Measurements from ENCODE around the gene WFIKKN1. TPM values are rescaled to one million over a fixed set of nuclear protein-coding genes. Genes with fewer than 3 reads are reported as not detected.

The WFIKKN1 gene
- total and polyA plus RNA-seq, 2 of the 4 experiments (the other 2 are of a cell fraction), result 0.10 TPM; not detected in 1

DNA sequence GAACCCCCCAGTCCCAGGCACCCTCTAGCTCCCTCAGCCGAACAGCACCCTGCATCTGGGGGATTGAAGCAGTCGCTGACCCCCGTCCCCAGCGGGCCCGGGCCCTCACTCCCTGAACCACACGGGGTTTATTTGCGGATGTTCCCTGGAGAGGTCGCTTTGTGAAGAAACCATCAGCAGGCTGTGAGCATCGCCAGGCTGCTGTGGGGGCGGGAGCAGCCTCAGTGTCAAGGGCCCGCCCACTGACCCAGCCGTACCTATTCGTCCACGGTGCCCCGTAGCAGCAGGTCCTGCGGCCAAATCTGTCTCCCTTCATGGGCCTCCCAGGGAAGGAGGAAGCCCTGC lies 47.3 kb upstream of the WFIKKN1 start:
- ATAC-seq (ENCODE audit: low read depth) (no peak), DNase-seq (no peak)
- Histone ChIP-seq H3K36me3 (ENCODE audit: control insufficient read depth, insufficient read depth, low read length) (peaks cover 7% of the 10 kb centered on the region; the same call in 1 of the 2 replicates), H3K56ac (ENCODE audit: extremely low read depth, insufficient read depth, low read length) (no peak overlapping the region), H4K91ac (ENCODE audit: insufficient read depth, low read depth, low read length) (no peak overlapping the region), H2BK20ac (ENCODE audit: low read depth, low read length) (no peak overlapping the region), H2AFZ (replicated peaks; ENCODE audit: low read length, poor library complexity) (peak overlapping the region; percentile 43), H3K23ac (ENCODE audit: low read depth, low read length) (no peak overlapping the region), H3K4me1 (ENCODE audit: control insufficient read depth, insufficient read depth, low read length) (peaks cover 11% of the 10 kb centered on the region), H3K14ac (replicated peaks; ENCODE audit: low read depth, low read length) (no peak overlapping the region), H2BK120ac (ENCODE audit: low read depth, low read length) (no peak overlapping the region), H3K4me3 (ENCODE audit: insufficient read depth, low read depth, low read length) (no peak overlapping the region), H3K9me3 (ENCODE audit: control insufficient read depth, insufficient read depth, low read length) (no peaks in the 10 kb centered on the region), H2AK5ac (ENCODE audit: low read depth, low read length) (no peak overlapping the region), H2BK5ac (ENCODE audit: low read depth, low read length, poor library complexity, severe bottlenecking) (no peak overlapping the region), H3K27ac (ENCODE audit: insufficient read depth, low read length) (no peak overlapping the region), H3K4ac (ENCODE audit: low read depth, low read length) (no peak overlapping the region), H3K9ac (ENCODE audit: low read depth, low read length) (no peak overlapping the region), H3K79me1 (ENCODE audit: low read depth in 1 of 2, low read length in 2 of 2) (peaks cover 6 to 23% of the 10 kb centered on the region in 2 experiments; a peak in 3 of 4 replicates), H3K27me3 (ENCODE audit: control insufficient read depth, insufficient read depth, low read length) (no peaks in the 10 kb centered on the region), H3K18ac (ENCODE audit: low read depth, low read length) (no peak overlapping the region), H2BK15ac (ENCODE audit: low read depth, low read length) (no peak overlapping the region), H3K4me2 (ENCODE audit: low read depth, low read length) (no peak overlapping the region), H4K8ac (ENCODE audit: low read depth in 2 of 2, low read length in 2 of 2) (no peak overlapping the region), H3K9me1 (ENCODE audit: insufficient read depth, low read length) (peaks cover 9% of the 10 kb centered on the region; the same call in 1 of the 2 replicates), H4K5ac (ENCODE audit: low read depth, low read length) (no peak overlapping the region), H4K20me1 (ENCODE audit: insufficient read depth, low read length) (peaks cover 3% of the 10 kb centered on the region; the same call in 1 of the 2 replicates), H2AK9ac (replicated peaks; ENCODE audit: low read depth, low read length, poor library complexity) (no peak overlapping the region)
- CTCF ChIA-PET, result no interaction called here
- no peak for TF ChIP-seq POLR2A (IDR thresholded peaks at IDR 0.05; ENCODE audit: low read depth, low read length)
- no peak for TF ChIP-seq RAD21 (IDR thresholded peaks at IDR 0.05; ENCODE audit: low read length)
- TF ChIP-seq CHD1 (IDR thresholded peaks at IDR 0.05; ENCODE audit: low read depth, low read length), result no peak
- no peak for TF ChIP-seq CTCF (conservative IDR thresholded peaks at IDR 0.05; ENCODE audit: low read depth, low read length)
- no peak for TF ChIP-seq CEBPB (IDR thresholded peaks at IDR 0.05; ENCODE audit: low read depth, low read length)
- TF ChIP-seq SMC3 (IDR thresholded peaks at IDR 0.05; ENCODE audit: low read depth, low read length), result no peak
- no peak for TF ChIP-seq NFE2L2 (IDR thresholded peaks at IDR 0.05; ENCODE audit: low read depth, low read length)
- TF ChIP-seq, protein P1, sequence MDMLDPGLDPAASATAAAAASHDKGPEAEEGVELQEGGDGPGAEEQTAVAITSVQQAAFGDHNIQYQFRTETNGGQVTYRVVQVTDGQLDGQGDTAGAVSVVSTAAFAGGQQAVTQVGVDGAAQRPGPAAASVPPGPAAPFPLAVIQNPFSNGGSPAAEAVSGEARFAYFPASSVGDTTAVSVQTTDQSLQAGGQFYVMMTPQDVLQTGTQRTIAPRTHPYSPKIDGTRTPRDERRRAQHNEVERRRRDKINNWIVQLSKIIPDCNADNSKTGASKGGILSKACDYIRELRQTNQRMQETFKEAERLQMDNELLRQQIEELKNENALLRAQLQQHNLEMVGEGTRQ (IDR thresholded peaks at IDR 0.05; ENCODE audit: low read depth, low read length), result no peak
- no peak for TF ChIP-seq BHLHE40 (IDR thresholded peaks at IDR 0.05; ENCODE audit: low read depth, low read length)
- no peak for TF ChIP-seq MXI1 (IDR thresholded peaks at IDR 0.05; ENCODE audit: borderline replicate concordance, low read depth, low read length)
- no peak for TF ChIP-seq MAZ (IDR thresholded peaks at IDR 0.05; ENCODE audit: borderline replicate concordance, low read depth, low read length)
- intact Hi-C loops (cut with micrococcal nuclease) (no loop called here), in situ Hi-C loops (cut with MboI; ENCODE audit: low sequenced_read_pairs) (no loop called here), dilution Hi-C loops (cut with HindIII; ENCODE audit: low sequenced_read_pairs, unreplicated experiment) (no loop called here)
- POLR2A ChIA-PET (ENCODE audit: unreplicated experiment), result no interaction called here
- WGBS, 2 experiments (ENCODE audit: extremely low coverage in 2 of 2, insufficient read length in 1 of 2), result 76% methylated on average over 14 of the region's 16 CpGs; no CpG with 5 or more reads in 1 of the 2 experiments
- no TSS peak for BruUV-seq (replicated peaks)
